Measurements from ENCODE around the gene ZNF343.

Gene ZNF343

DNA sequence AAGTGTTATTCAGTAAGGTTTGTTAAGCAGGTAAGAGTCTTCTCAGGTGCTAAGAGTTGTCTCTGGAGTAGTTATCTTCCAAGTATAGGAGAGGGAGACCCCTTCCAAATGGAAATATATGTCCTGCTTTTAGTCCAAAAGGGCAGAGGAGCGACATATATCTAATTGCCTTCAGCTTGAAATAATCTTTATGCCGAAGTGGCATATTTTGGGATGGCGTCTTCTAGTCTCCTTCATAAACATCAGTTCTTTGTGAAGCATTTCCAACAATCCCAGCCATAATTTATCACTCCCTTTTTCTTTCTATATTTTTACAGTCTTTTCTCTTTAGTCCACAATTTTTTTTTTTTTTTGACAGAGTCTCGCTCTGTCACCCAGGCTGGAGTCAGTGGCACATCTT is 33.6 kb upstream of the ZNF343 start:
- Histone ChIP-seq H4K91ac (ENCODE audit: low read length) (no peak overlapping the region), H3K79me1 (replicated peaks; ENCODE audit: low read length, poor library complexity, severe bottlenecking) (no peaks in the 10 kb centered on the region), H3K18ac (ENCODE audit: low read depth in 1 of 2, low read length in 2 of 2) (no peak overlapping the region), H3K4me2 (ENCODE audit: low read length, poor library complexity, severe bottlenecking) (no peak overlapping the region), H3K27me3 (ENCODE audit: control insufficient read depth in 1 of 2, insufficient read depth in 1 of 2, low read length in 2 of 2) (peaks cover 40 to 73% of the 10 kb centered on the region in 2 experiments), H3K14ac (ENCODE audit: low read length in 2 of 2) (no peak overlapping the region), H3K4me1 (ENCODE audit: control insufficient read depth, insufficient read depth, low read depth, low read length) (no peaks in the 10 kb centered on the region), H3K9me3 (ENCODE audit: control insufficient read depth, low read length) (no peaks in the 10 kb centered on the region), H3K4ac (ENCODE audit: low read depth in 1 of 2, low read length in 2 of 2) (no peak overlapping the region), H3K27ac (ENCODE audit: low read length, poor library complexity, severe bottlenecking) (no peak overlapping the region), H2BK12ac (ENCODE audit: low read length in 2 of 2) (no peak overlapping the region), H3K4me3 (ENCODE audit: insufficient read depth in 1 of 2, low read depth in 1 of 2, low read length in 2 of 2) (no peak overlapping the region), H2BK120ac (ENCODE audit: low read depth, low read length) (no peak overlapping the region), H2AK5ac (ENCODE audit: low read length, severe bottlenecking) (no peak overlapping the region), H3K36me3 (ENCODE audit: control insufficient read depth in 1 of 2, insufficient read depth in 2 of 2, low read depth in 1 of 2, low read length in 2 of 2) (no peaks in the 10 kb centered on the region), H2BK5ac (ENCODE audit: low read depth, low read length, poor library complexity, severe bottlenecking) (no peak overlapping the region), H3K23ac (ENCODE audit: low read length in 2 of 2) (no peak overlapping the region), H2AFZ (ENCODE audit: low read depth, low read length) (no peak overlapping the region), H2BK15ac (ENCODE audit: low read depth, poor library complexity, severe bottlenecking) (no peak overlapping the region), H4K8ac (ENCODE audit: low read length) (no peak overlapping the region), H3K9ac (ENCODE audit: low read length) (no peak overlapping the region)
- DNase-seq: no peak
- WGBS: 93% methylated on average over 4 of the region's 4 CpGs

DNA sequence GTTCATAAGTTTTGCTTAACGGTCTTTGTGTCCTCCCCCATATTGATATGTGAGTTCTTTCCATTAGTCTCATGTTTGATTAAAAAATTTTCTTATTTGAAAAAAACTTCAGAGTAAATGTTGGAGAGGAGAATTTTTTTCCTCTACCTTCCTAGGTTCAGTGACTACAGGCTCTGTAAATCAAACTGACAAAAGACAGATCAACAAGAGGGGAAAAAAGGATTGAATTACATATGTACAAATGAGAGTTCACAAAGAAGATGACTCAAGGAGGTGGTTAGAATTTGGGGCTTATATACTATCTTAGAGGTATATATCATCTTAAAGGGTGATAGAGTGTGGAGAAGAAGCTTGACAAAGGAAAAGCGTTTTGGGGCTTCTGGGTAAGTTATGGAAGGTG is 33.2 kb upstream of the ZNF343 start:
- H3K4ac ChIP-seq (ENCODE audit: low read depth in 1 of 2, low read length in 2 of 2): no peak overlapping the region
- no peak overlapping the region for H3K4me2 ChIP-seq (ENCODE audit: low read length, poor library complexity, severe bottlenecking)
- no peak overlapping the region for H2BK5ac ChIP-seq (ENCODE audit: low read depth, low read length, poor library complexity, severe bottlenecking)
- no peak overlapping the region for H3K9ac ChIP-seq (ENCODE audit: low read length)
- H2BK120ac ChIP-seq (ENCODE audit: low read depth, low read length): no peak overlapping the region
- H2AFZ ChIP-seq (ENCODE audit: low read depth, low read length): no peak overlapping the region
- H2BK12ac ChIP-seq (ENCODE audit: low read length in 2 of 2): no peak overlapping the region
- no peak overlapping the region for H3K4me3 ChIP-seq (ENCODE audit: insufficient read depth in 1 of 2, low read depth in 1 of 2, low read length in 2 of 2)
- no peak overlapping the region for H4K8ac ChIP-seq (ENCODE audit: low read length)
- no peaks in the 10 kb centered on the region for H3K79me1 ChIP-seq (replicated peaks; ENCODE audit: low read length, poor library complexity, severe bottlenecking)
- no peak overlapping the region for H3K27ac ChIP-seq (ENCODE audit: low read length, poor library complexity, severe bottlenecking)
- DNase-seq: no peak
- no peaks in the 10 kb centered on the region for H3K9me3 ChIP-seq (ENCODE audit: control insufficient read depth, low read length)
- 84% methylated on average over 1 of the region's 2 CpGs for WGBS
- no peak overlapping the region for H2BK15ac ChIP-seq (ENCODE audit: low read depth, poor library complexity, severe bottlenecking)
- H3K27me3 ChIP-seq (ENCODE audit: control insufficient read depth in 1 of 2, insufficient read depth in 1 of 2, low read length in 2 of 2): peaks cover 44 to 73% of the 10 kb centered on the region in 2 experiments
- H3K23ac ChIP-seq (ENCODE audit: low read length in 2 of 2): no peak overlapping the region
- H3K36me3 ChIP-seq (ENCODE audit: control insufficient read depth in 1 of 2, insufficient read depth in 2 of 2, low read depth in 1 of 2, low read length in 2 of 2): no peaks in the 10 kb centered on the region
- no peak overlapping the region for H3K18ac ChIP-seq (ENCODE audit: low read depth in 1 of 2, low read length in 2 of 2)
- H3K4me1 ChIP-seq (ENCODE audit: control insufficient read depth, insufficient read depth, low read depth, low read length): no peaks in the 10 kb centered on the region
- H2AK5ac ChIP-seq (ENCODE audit: low read length, severe bottlenecking): no peak overlapping the region
- no peak overlapping the region for H4K91ac ChIP-seq (ENCODE audit: low read length)
- no peak overlapping the region for H3K14ac ChIP-seq (ENCODE audit: low read length in 2 of 2)

DNA sequence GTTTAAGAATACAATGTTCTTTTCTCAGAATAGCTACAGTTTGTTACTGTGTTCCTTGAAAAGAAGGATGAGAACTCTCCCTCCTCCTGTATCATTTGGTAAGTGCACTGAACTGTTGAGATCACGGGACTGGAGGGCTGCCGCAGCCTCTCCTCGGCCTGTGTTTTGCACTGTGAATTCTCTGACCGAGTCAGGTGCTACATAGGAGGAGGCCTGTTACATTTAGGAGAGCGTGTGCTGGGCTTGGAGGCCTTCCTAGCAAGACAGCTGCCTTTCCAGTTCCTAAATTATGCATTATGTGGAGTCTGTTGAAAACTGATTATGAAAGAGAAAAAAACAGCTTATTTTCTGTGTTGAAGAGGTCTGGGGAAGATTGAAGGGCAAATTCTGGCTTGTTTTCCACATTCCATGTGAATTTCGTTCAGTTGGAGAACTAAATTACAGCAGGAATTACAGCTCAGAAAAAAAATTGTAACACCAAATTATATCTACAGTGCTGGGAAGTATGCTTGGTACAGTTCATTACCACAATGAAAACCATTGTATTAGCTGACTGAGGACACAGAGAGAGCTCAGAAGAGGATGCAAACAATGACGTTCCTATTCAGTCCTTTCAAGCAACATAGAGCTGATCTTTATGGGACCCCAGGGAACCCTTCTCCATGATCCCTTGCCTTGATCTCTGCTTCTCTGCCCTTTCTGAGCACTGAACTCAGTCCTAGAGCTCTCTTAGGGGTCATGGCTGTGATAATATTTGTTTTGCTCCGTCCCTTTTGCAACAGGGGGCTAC is 30.4 kb upstream of the ZNF343 start:
- H3K4ac ChIP-seq (ENCODE audit: low read depth in 1 of 2, low read length in 2 of 2): no peak overlapping the region
- peaks cover 60 to 74% of the 10 kb centered on the region in 2 experiments for H3K27me3 ChIP-seq (ENCODE audit: control insufficient read depth in 1 of 2, insufficient read depth in 1 of 2, low read length in 2 of 2)
- no peak overlapping the region for H3K9ac ChIP-seq (ENCODE audit: low read length)
- H3K18ac ChIP-seq (ENCODE audit: low read depth in 1 of 2, low read length in 2 of 2): no peak overlapping the region
- no peaks in the 10 kb centered on the region for H3K9me3 ChIP-seq (ENCODE audit: control insufficient read depth, low read length)
- no peak overlapping the region for H3K14ac ChIP-seq (ENCODE audit: low read length in 2 of 2)
- H2AFZ ChIP-seq (ENCODE audit: low read depth, low read length): no peak overlapping the region
- no peaks in the 10 kb centered on the region for H3K36me3 ChIP-seq (ENCODE audit: control insufficient read depth in 1 of 2, insufficient read depth in 2 of 2, low read depth in 1 of 2, low read length in 2 of 2)
- no peak overlapping the region for H2BK12ac ChIP-seq (ENCODE audit: low read length in 2 of 2)
- no peak overlapping the region for H2BK120ac ChIP-seq (ENCODE audit: low read depth, low read length)
- no peak overlapping the region for H2BK15ac ChIP-seq (ENCODE audit: low read depth, poor library complexity, severe bottlenecking)
- 64% methylated on average over 7 of the region's 8 CpGs for WGBS
- peaks cover 2% of the 10 kb centered on the region for H3K4me1 ChIP-seq (ENCODE audit: control insufficient read depth, insufficient read depth, low read depth, low read length)
- DNase-seq: no peak
- H3K27ac ChIP-seq (ENCODE audit: low read length, poor library complexity, severe bottlenecking): no peak overlapping the region
- H2AK5ac ChIP-seq (ENCODE audit: low read length, severe bottlenecking): no peak overlapping the region
- H4K91ac ChIP-seq (ENCODE audit: low read length): peak overlapping the region; percentile 50
- no peak overlapping the region for H2BK5ac ChIP-seq (ENCODE audit: low read depth, low read length, poor library complexity, severe bottlenecking)
- H3K79me1 ChIP-seq (replicated peaks; ENCODE audit: low read length, poor library complexity, severe bottlenecking): no peaks in the 10 kb centered on the region
- H3K4me3 ChIP-seq (ENCODE audit: insufficient read depth in 1 of 2, low read depth in 1 of 2, low read length in 2 of 2): no peak overlapping the region
- H3K23ac ChIP-seq (ENCODE audit: low read length in 2 of 2): no peak overlapping the region
- H4K8ac ChIP-seq (ENCODE audit: low read length): no peak overlapping the region
- no peak overlapping the region for H3K4me2 ChIP-seq (ENCODE audit: low read length, poor library complexity, severe bottlenecking)

DNA sequence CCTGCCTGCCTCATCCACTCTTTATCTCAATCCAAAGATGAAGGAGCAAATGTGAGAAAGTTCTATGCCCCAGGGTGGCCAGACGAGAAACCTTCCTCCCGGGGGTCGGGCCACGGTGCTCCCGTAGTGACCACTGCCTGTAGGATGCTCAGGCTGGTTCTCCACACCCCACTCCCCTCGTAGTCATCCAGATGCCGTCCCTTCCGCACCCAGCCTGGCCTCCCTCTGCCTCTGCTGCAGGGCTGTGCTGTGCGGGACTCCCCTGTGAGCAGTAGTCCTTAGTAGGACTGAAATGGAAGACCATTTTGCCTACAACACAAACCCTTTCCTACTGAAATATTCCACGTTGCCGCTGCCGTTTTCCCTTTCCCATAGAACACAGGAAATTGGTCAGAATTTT is 29.6 kb upstream of the ZNF343 start:
- Histone ChIP-seq H3K27me3 (ENCODE audit: control insufficient read depth in 1 of 2, insufficient read depth in 1 of 2, low read length in 2 of 2) (peaks cover 66 to 78% of the 10 kb centered on the region in 2 experiments), H2AK5ac (ENCODE audit: low read length, severe bottlenecking) (no peak overlapping the region), H2BK12ac (ENCODE audit: low read length in 2 of 2) (no peak overlapping the region), H3K9ac (ENCODE audit: low read length) (no peak overlapping the region), H3K23ac (ENCODE audit: low read length in 2 of 2) (no peak overlapping the region), H4K8ac (ENCODE audit: low read length) (no peak overlapping the region), H3K4me2 (ENCODE audit: low read length, poor library complexity, severe bottlenecking) (no peak overlapping the region), H2BK15ac (ENCODE audit: low read depth, poor library complexity, severe bottlenecking) (no peak overlapping the region), H3K4me3 (ENCODE audit: insufficient read depth in 1 of 2, low read depth in 1 of 2, low read length in 2 of 2) (no peak overlapping the region), H4K91ac (ENCODE audit: low read length) (no peak overlapping the region), H3K9me3 (ENCODE audit: control insufficient read depth, low read length) (no peaks in the 10 kb centered on the region), H3K79me1 (replicated peaks; ENCODE audit: low read length, poor library complexity, severe bottlenecking) (no peaks in the 10 kb centered on the region), H3K27ac (ENCODE audit: low read length, poor library complexity, severe bottlenecking) (no peak overlapping the region), H2AFZ (ENCODE audit: low read depth, low read length) (no peak overlapping the region), H3K4me1 (ENCODE audit: control insufficient read depth, insufficient read depth, low read depth, low read length) (peaks cover 2% of the 10 kb centered on the region), H3K36me3 (ENCODE audit: control insufficient read depth in 1 of 2, insufficient read depth in 2 of 2, low read depth in 1 of 2, low read length in 2 of 2) (no peaks in the 10 kb centered on the region), H3K4ac (ENCODE audit: low read depth in 1 of 2, low read length in 2 of 2) (no peak overlapping the region), H2BK5ac (ENCODE audit: low read depth, low read length, poor library complexity, severe bottlenecking) (no peak overlapping the region), H3K18ac (ENCODE audit: low read depth in 1 of 2, low read length in 2 of 2) (no peak overlapping the region), H3K14ac (ENCODE audit: low read length in 2 of 2) (peak overlapping the region in 1 of 2 experiments; percentile 11), H2BK120ac (ENCODE audit: low read depth, low read length) (no peak overlapping the region)
- 84% methylated on average over 9 of the region's 12 CpGs for WGBS
- DNase-seq: no peak

All from mesenchymal stem cell (in vitro differentiated cells and primary cell).